Measurements from ENCODE around the gene TEX22.
A peak's percentile ranks its signal among the peaks of the same experiment; 100 is the strongest.

TEX22 gene

DNA sequence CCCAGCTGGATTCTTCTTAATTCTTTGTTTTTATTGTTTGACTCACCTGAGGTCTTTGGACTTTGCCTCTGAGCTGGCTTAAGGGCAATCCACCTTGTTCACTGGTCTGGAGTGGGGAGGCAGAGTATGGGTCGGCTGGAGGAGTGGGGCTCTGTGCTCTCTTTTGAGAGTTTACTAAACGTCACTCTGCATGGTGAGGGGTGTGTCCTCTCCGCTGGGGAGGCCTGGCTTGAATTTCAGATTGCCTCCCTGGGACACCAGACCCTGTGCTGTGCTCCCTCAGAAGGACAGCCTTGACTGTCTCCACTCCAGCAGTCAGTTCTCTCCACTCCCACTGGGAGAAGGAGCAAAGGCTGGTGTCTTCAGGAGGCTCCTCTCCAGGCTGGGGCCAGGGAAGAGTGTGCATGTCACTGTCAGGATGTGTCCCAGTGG is 19.4 kb downstream of the TEX22 start:
- H3F3A ChIP-seq (ENCODE audit: low read depth): no peaks in the 10 kb centered on the region
- peak overlapping the region; percentile 95 for H3K4me2 ChIP-seq (ENCODE audit: low read depth, low read length, poor library complexity, severe bottlenecking)
- TF ChIP-seq EZH2phosphoT487 (IDR thresholded peaks at IDR 0.05; ENCODE audit: borderline replicate concordance): no peak
- TF ChIP-seq, protein P1, sequence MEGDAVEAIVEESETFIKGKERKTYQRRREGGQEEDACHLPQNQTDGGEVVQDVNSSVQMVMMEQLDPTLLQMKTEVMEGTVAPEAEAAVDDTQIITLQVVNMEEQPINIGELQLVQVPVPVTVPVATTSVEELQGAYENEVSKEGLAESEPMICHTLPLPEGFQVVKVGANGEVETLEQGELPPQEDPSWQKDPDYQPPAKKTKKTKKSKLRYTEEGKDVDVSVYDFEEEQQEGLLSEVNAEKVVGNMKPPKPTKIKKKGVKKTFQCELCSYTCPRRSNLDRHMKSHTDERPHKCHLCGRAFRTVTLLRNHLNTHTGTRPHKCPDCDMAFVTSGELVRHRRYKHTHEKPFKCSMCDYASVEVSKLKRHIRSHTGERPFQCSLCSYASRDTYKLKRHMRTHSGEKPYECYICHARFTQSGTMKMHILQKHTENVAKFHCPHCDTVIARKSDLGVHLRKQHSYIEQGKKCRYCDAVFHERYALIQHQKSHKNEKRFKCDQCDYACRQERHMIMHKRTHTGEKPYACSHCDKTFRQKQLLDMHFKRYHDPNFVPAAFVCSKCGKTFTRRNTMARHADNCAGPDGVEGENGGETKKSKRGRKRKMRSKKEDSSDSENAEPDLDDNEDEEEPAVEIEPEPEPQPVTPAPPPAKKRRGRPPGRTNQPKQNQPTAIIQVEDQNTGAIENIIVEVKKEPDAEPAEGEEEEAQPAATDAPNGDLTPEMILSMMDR (conservative IDR thresholded peaks at IDR 0.05; ENCODE audit: low read length): no peak
- peaks cover 39% of the 10 kb centered on the region for H3K79me2 ChIP-seq (ENCODE audit: insufficient read depth, low read length)
- no peak overlapping the region for H3K9ac ChIP-seq (ENCODE audit: low read depth, low read length, poor library complexity, severe bottlenecking)
- no peaks in the 10 kb centered on the region for H3K9me3 ChIP-seq (ENCODE audit: insufficient read depth, low read depth, low read length)
- H3K4me3 ChIP-seq (ENCODE audit: low read length, poor library complexity, severe bottlenecking): peak overlapping the region; percentile 79
- H3K4me1 ChIP-seq (ENCODE audit: insufficient read depth, low read length, poor library complexity, severe bottlenecking): peaks cover 28% of the 10 kb centered on the region
- H4K20me1 ChIP-seq (ENCODE audit: insufficient read depth, low read length, poor library complexity, severe bottlenecking): peaks cover 25% of the 10 kb centered on the region
- H3K9me2 ChIP-seq (replicated peaks; ENCODE audit: low read depth, low read length): no peaks in the 10 kb centered on the region
- no peaks in the 10 kb centered on the region for H3K27me3 ChIP-seq (ENCODE audit: insufficient read depth, low read length, poor library complexity, severe bottlenecking)
- no peaks in the 10 kb centered on the region for H3K36me3 ChIP-seq (ENCODE audit: insufficient read depth, low read length)
- H2AFZ ChIP-seq (ENCODE audit: low read length): no peak overlapping the region

DNA sequence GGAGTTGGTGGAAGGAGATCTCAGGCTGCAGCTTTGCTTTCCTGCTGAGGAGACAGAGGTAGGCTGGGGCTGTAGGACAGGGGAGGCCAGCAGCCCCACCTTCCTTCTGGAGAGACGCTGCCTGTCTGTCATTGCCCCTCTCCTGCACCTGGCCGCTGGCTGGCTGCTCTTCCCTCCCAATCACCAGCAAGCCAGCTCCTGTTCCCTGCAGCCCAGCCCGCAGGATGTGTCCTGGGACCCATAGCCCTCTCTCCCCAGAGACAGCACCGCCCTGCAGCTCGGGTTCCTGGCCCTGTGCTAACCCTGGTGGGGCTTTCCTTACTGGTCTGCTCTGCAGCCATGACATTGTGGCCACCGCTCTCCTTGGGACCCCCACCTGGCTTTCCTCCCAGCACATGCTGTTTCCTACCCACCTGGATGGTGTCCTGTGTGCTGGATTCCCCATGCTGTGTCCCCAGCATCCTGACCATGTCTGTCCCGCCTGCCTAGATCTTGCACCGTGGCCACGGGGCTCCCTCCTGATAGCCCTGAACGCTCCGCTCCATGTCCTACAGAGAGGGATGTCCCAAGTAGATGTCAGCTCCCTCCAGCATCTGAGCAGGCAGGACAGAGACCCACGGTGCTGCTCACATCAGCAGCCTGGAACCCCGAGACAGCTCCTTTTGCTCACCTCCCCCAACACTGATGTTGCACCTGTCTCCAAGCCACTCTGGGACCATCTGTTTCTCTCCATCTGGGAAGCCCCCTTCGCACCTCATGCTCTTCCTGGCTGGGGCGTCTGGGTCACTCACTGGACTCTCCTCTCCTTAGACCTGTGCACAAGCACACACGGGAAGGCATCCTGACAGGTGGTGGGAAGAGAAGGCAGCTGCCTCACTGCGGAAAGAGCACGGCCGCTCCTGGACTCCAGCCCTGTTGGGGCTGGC is 20.2 kb downstream of the TEX22 start:
- no peak overlapping the region for H2AFZ ChIP-seq (ENCODE audit: low read length)
- H3K4me1 ChIP-seq (ENCODE audit: insufficient read depth, low read length, poor library complexity, severe bottlenecking): peaks cover 36% of the 10 kb centered on the region
- no peak for TF ChIP-seq EZH2phosphoT487 (IDR thresholded peaks at IDR 0.05; ENCODE audit: borderline replicate concordance)
- TF ChIP-seq, protein P1 (conservative IDR thresholded peaks at IDR 0.05; ENCODE audit: low read length): no peak

DNA sequence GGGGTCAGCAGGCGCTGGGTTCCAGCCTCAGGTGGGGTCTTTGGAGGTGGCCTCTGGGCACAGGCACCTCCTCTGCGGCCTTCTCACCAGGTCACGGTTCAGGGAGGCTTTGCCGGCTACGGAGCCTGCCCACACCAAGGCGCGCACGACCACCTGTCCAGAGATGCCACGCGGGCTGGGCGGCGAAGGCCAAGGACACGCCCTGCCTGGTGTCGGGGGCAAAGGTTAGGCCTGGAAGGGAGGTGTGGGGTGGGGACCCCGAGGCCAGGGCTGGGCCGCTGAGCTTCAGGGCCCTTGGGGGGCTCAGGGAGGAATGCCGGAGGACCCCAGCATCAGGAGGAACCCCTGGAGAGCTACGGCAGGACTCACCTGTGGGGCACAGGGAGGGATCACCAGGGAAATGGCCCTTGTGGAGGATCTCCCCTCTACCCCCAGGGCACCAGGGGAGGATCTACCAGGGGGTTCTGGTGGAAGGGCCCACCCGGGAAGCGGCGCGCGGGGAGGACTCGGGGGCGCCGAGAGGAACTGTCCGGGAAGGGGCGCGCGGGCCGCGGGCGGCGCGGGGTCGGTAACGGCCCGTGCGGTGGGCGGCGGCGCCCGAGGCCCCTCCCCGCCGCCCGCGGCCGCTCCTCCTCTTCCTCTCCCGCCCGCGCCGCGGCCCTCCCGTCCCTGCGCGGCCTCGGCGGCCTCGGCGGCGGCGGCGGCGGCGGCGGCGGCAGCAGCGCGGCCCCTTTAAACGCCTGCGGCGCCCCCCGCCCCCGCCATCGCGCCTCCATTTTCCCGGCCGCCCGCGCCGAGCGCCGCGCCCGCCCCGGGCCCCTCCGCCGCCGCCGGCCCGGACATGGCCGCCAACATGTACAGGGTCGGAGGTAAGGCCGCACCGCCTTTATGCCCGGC is 21.1 kb downstream of the TEX22 start, which contains the start of gene MTA1:
TSS of gene MTA1 (plus strand) at position 633 of the 897 bp plus-strand sequence. CDS start at position 842, 209 bp downstream.
- Histone ChIP-seq H3K79me2 (ENCODE audit: insufficient read depth, low read length) (peaks cover 57% of the 10 kb centered on the region), H3K4me1 (ENCODE audit: insufficient read depth, low read length, poor library complexity, severe bottlenecking) (peaks cover 37% of the 10 kb centered on the region), H3F3A (ENCODE audit: low read depth) (no peaks in the 10 kb centered on the region), H3K9me3 (ENCODE audit: insufficient read depth, low read depth, low read length) (no peaks in the 10 kb centered on the region), H2AFZ (ENCODE audit: low read length) (peak within 1 kb of the TSS; percentile 82), H3K36me3 (ENCODE audit: insufficient read depth, low read length) (no peaks in the 10 kb centered on the region), H4K20me1 (ENCODE audit: insufficient read depth, low read length, poor library complexity, severe bottlenecking) (peaks cover 38% of the 10 kb centered on the region), H3K9ac (ENCODE audit: low read depth, low read length, poor library complexity, severe bottlenecking) (peak within 1 kb of the TSS; percentile 97), H3K9me2 (replicated peaks; ENCODE audit: low read depth, low read length) (no peaks in the 10 kb centered on the region), H3K4me3 (ENCODE audit: low read length, poor library complexity, severe bottlenecking) (peak within 1 kb of the TSS; percentile 91), H3K27me3 (ENCODE audit: insufficient read depth, low read length, poor library complexity, severe bottlenecking) (no peaks in the 10 kb centered on the region), H3K4me2 (ENCODE audit: low read depth, low read length, poor library complexity, severe bottlenecking) (peak within 1 kb of the TSS; percentile 100)
- TF ChIP-seq, protein P1 (conservative IDR thresholded peaks at IDR 0.05; ENCODE audit: low read length): no peak
- no peak for TF ChIP-seq EZH2phosphoT487 (IDR thresholded peaks at IDR 0.05; ENCODE audit: borderline replicate concordance)

More for the DNA sequence above, 20.2 kb downstream of the TEX22 start:
- Histone ChIP-seq H3K79me2 (ENCODE audit: insufficient read depth, low read length) (peaks cover 47% of the 10 kb centered on the region), H3F3A (ENCODE audit: low read depth) (no peaks in the 10 kb centered on the region), H3K9me3 (ENCODE audit: insufficient read depth, low read depth, low read length) (no peaks in the 10 kb centered on the region), H4K20me1 (ENCODE audit: insufficient read depth, low read length, poor library complexity, severe bottlenecking) (peaks cover 33% of the 10 kb centered on the region), H3K27me3 (ENCODE audit: insufficient read depth, low read length, poor library complexity, severe bottlenecking) (no peaks in the 10 kb centered on the region), H3K36me3 (ENCODE audit: insufficient read depth, low read length) (no peaks in the 10 kb centered on the region), H3K4me3 (ENCODE audit: low read length, poor library complexity, severe bottlenecking) (peak overlapping the region; percentile 79), H3K4me2 (ENCODE audit: low read depth, low read length, poor library complexity, severe bottlenecking) (peak overlapping the region; percentile 95), H3K9me2 (replicated peaks; ENCODE audit: low read depth, low read length) (no peaks in the 10 kb centered on the region), H3K9ac (ENCODE audit: low read depth, low read length, poor library complexity, severe bottlenecking) (peak overlapping the region; percentile 97)

Measured in Loucy (cell line).